OCI-LY7 (cell line): ENCODE measurements around the gene STK11IP.

Experiments
- CTCF ChIP-seq: fragments of 200-600 bp; sonication (generic); conservative IDR thresholded peaks from 2 replicates; pipeline ENCODE4 v1.5.1; 2014; ENCODE audit warnings: mild to moderate bottlenecking, antibody characterized with exemption, low read length, moderate library complexity, mixed read lengths
- EZH2phosphoT487 ChIP-seq: fragments of 200-600 bp; sonication (generic); IDR thresholded peaks from 2 replicates; pipeline ENCODE4 v1.6.1; 2018; ENCODE audit warnings: low read depth, borderline replicate concordance, mild to moderate bottlenecking, mixed run types, antibody characterized with exemption, low read length, moderate library complexity, mixed read lengths

GRCh38 chr2:219561179-219562048, 36.2 kb upstream of the STK11IP start:
- TF ChIP-seq CTCF (no peak), EZH2phosphoT487 (no peak)
